ENCODE data around the gene PKNOX2. TPM values are rescaled to one million over a fixed set of nuclear protein-coding genes. Genes with fewer than 3 reads are reported as not detected.

PKNOX2 gene
- total RNA-seq, 1 donor from 2014 or later = 7.6 TPM

DNA sequence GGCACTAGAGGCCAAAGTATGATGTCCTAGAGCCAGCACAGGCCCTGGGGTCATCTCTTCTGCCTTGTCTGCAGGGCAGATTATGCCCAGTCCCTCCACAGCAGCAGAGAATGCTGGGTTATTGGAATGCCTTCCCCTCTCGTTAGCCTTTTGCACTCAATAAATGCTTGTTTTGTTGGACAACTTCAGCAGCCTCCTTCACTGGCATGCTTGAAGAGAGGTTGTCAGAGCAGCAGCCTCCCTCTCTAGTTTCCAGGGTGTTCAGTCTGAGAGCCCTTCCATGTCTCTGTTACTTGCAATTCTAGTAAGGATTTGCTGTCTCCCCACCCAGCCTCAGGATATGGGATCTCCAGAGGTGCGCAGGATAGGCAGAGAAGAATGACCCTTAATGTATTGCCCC is 82.9 kb downstream of the PKNOX2 start:
- intact Hi-C loops (cut with micrococcal nuclease) = no loop called here
- DNase-seq (no peak), ATAC-seq (no peak)

DNA sequence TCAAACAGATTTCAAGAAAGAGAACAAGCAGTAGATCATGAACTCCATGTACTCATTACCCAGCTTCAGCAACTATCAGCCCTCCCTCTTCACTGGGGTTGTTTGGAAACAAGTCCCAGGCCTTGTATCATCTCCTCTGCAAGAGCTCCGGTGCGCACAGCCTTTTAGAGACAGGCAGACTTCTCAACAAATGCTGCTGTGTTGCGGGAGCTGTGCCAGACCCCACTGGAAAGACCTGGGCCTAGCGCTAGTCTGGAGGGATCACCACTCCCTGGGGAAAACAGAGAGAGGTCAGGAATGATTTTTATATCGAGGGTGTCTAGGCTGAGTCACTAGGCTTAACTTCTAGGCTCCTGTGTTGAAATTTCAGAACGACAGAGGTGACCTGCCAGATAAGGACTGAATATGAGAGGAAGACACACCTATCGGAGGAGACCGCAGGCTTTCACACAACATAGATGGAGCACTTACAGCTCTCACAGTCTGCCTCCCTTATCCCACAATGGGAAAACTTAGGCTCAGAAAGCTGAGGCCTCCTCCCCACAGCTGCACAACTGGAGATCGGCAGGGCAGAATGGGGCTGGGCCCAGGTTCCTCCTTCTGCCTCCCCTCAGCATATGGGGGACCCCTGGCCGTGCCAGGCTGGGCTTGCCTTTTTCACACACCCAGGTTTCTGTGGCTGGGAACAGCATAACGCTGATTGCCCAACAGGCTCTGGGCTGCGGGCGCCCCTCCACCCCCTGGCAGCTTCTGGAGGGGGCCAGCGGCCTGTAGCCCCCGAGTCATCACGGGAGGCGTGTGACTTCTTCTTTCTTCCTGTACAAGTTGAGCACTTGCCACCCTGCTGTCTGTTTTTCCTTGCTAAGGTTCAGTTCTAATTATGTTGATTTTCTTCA is 86.0 kb downstream of the PKNOX2 start:
- no peak for ATAC-seq
- no peak for DNase-seq
- intact Hi-C loops (cut with micrococcal nuclease) = no loop called here

DNA sequence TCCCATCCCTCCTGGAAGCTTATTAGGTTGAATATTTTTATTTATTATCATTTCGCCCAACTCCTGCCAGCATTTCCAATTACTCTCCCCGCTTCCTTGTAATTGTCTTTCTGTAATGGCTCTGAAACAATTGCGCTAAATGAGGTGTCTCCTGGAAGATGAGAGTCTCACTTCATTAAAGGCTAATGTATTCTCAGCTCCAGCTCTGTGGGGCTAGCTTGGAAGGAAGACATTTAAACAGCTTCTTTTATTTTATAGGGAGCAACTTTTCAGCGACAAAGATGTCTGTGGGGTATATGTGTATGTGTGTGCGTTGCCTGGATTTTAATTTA is 86.6 kb downstream of the PKNOX2 start:
- intact Hi-C loops (cut with micrococcal nuclease) = no loop called here
- no peak for DNase-seq
- no peak for ATAC-seq

- ATAC-seq = no peak
- DNase-seq = no peak
- intact Hi-C loops (cut with micrococcal nuclease) = no loop called here
These were observed 87.4 kb downstream of the PKNOX2 start for GRCh38 chr11:125251956-125252355.

DNA sequence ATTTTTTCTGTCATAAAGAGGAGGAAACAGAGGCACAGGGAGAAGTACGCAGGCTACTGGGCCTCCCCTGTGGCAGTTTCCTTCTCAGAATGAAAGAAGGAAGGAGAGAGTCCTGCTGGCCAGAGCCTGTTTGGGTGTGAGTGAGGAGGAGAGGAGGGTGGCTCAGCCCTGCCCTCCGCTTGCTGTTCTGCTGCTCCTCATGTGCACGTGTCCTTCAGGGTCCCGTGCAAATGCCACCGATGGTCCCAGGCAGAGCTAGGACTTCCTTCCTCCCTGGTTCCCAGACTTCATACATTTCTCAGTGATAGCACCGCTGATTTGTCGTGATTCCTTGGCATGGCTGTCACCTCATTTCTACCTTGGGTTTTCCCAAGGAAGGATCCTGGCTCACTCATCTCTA is 88.7 kb downstream of the PKNOX2 start:
- intact Hi-C loops (cut with micrococcal nuclease) = no loop called here
- DNase-seq (no peak), ATAC-seq (peak; percentile 73)

DNA sequence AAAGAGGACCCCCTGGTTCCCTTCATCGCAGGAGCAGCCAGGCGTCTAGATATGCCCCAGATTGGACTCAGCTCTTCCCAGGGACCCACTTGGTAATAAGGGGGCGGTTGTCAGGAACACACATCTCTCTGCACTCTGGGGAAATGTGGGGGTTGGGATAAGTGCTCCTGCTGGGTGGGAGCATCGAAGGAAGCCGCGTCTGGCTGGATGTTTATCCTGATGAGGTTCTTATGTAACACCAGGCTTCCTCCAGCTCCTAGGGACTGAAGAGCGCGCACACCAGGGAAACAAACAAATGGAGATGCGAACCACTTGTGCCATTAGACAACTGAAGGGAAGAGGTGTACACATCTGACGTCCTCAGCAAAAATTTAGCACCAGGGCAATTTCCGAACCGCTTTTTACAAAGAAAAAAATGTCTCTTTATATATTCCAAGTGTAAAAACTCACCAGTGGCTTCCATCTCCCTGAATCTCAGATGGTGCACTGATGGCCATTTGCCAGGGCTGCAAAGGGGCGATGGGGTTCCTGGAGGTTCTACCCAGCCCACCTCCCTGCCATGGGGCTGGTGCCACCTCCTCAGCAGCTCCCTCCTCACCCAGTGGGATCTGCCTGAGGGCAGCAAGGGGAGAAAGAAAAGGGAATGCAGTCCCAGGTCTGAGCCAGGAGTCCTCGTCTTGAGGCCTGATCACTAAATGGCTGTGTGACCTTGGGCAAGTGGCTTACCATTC is 89.4 kb downstream of the PKNOX2 start:
- peak; percentile 78 for ATAC-seq
- intact Hi-C loops (cut with micrococcal nuclease) = no loop called here
- no peak for DNase-seq

DNA sequence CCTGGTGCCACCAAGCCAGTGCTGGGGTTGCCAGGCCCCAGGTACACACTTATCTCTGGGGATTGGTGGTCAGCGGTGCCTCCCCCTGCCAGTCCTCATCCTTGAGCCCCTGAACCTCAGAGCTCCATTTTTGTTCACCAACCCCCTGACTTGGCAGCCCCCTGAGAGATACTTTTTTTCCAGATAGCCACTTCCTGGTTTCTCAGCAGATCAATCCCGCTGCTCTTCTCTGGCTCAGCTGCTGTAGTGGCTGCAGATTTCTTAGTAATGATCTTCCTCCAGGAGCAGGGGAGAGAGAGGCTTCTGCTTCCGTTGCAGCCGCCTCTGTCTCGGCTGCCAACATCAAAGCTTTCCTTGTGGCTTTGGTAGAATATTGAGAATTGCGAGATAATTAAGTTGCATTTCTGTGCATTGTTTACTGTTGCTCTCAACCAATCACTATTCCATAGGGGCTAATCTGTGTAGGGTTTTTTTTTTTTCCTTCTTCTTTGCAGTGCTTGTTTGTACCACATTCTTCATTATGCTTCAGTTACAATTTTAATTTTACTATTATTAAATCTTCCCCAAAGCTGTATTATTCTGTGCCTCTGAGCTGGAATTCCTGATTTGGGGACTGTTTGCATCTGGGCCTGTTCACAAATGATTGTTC is 92.1 kb downstream of the PKNOX2 start:
- intact Hi-C loops (cut with micrococcal nuclease) = no loop called here
- no peak for ATAC-seq

DNA sequence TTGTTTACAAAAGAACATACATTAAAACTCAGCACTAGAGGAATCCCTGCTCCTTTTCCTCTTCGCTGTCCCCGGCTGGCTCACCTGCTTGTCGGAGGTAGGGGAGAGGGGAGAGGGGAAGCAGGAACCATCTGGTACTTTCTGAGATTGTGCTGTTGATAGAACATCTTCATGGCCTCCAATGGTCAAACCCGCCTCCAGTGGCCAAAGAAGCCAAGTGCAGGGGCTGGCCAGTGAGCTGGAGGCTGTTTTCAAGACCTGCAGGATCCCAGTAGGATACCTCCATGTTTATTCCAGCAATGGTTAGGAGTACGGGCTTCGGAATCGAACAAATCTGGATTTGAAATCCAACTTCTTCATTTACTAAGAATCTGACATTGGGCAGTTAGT is 92.6 kb downstream of the PKNOX2 start:
- intact Hi-C loops (cut with micrococcal nuclease) = no loop called here
- ATAC-seq (no peak), DNase-seq (no peak)

More for the DNA sequence above, 92.1 kb downstream of the PKNOX2 start:
- no peak for DNase-seq

DNA sequence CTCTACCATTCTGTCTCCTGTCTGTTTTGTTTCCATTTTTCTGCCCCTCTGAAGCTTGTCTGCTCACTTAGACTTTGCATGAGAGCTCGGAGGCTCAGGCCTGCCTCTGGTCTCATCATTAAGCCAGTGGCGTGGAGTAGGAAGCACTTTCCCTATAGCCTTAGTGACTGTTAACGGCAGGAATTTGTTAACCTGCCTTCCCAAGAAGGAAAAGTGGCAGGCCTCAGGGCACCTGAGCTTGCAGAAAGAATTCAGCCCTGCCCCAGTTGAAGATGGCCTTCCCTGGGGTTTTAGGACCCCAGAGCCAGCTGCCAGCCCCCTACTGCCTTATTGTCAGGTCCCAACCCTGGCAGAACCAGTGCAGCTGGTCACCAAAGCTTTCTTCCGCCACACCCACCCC is 93.2 kb downstream of the PKNOX2 start:
- no peak for ATAC-seq
- intact Hi-C loops (cut with micrococcal nuclease) = no loop called here
- DNase-seq = no peak

GRCh38 chr11:125258291-125259032 is 93.9 kb downstream of the PKNOX2 start:
- intact Hi-C loops (cut with micrococcal nuclease) = no loop called here
- ATAC-seq (no peak), DNase-seq (no peak)

DNA sequence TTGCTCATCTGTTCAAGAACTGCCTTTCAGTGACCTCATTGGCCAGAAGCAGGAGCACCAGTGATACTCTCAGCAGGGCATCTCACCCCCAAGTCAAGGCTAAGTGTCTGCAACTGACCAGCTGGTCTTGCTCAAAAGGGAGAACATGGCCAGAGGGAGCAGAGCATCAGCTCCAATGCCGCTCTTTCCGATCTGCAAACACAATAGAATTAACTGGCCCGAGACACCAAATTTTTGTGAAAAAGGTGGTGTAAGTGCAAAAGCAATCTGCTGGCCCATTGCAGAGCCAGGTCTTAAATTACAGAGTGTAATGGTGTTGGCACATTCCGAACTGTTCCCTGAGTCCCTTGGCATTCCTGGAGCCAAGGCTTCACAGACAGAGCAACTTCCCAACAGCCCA is 97.0 kb downstream of the PKNOX2 start:
- intact Hi-C loops (cut with micrococcal nuclease) = no loop called here
- no peak for ATAC-seq
- no peak for DNase-seq

DNA sequence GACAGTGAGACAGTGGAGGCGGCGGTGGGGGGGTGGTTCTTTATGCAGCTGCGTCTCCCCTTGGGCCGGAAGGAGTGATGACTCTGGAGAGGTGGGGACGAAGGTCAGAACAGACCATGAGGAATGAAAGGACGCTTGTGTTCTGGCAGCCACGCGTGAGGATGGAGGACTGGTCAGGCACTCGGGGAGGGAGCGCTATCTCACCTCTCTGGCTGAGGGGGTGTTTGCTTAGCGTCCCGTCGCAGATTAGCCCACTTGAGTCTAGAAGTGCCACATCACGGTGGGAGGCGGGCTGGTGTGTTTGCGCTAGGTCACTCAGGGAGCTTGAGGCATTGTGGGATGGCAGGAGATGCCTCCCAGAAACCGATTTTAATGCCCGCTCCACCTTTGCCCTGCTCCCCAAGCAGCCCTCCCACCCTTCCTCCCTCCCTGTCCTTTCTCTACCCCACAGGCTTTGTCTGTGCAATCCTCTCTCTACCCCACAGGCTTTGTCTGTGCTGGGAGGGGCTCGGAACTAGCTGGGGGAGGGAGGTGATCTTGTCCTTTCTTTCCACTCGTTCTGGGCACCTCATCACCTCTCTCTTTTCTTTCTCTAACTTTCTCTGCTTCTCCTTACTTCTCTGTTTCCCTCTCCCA is 97.8 kb downstream of the PKNOX2 start:
- DNase-seq = no peak
- intact Hi-C loops (cut with micrococcal nuclease) = no loop called here

GRCh38 chr11:125262830-125263218 is 98.3 kb downstream of the PKNOX2 start:
- peak; percentile 62 for ATAC-seq
- intact Hi-C loops (cut with micrococcal nuclease) = no loop called here
- peak; percentile 45 for DNase-seq

More for the DNA sequence above, 97.8 kb downstream of the PKNOX2 start:
- ATAC-seq = peak; percentile 5

DNA sequence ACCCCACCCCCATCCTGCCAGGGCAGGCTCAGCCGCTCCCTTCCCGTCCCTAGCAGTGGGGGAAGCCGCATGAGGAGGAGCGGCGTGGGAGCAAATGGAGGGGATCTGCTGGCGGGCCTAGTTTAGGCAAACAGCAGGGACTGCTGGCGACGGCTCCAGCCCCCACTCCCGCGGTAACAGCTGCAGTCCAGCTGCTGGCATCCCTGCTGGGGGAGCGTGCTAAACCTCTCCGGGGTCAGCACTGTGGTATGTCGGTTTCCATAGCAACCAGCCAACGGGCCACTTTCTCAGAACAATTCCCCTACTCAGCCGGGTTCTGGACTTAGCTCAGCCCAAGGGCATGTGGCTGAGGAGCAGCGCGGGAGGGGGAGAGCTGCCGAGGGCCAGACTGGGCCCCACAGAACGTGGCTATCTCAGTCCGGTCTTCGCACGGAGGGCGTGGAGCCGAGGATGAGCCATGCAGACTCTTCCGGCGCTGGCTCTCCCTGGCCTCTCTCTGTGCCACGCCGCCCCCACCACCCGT is 98.8 kb downstream of the PKNOX2 start:
- intact Hi-C loops (cut with micrococcal nuclease) = no loop called here
- peak; percentile 89 for DNase-seq
- ATAC-seq = peak; percentile 92

GRCh38 chr11:125264100-125265022 is 99.8 kb downstream of the PKNOX2 start:
- ATAC-seq = no peak
- intact Hi-C loops (cut with micrococcal nuclease) = no loop called here

DNA sequence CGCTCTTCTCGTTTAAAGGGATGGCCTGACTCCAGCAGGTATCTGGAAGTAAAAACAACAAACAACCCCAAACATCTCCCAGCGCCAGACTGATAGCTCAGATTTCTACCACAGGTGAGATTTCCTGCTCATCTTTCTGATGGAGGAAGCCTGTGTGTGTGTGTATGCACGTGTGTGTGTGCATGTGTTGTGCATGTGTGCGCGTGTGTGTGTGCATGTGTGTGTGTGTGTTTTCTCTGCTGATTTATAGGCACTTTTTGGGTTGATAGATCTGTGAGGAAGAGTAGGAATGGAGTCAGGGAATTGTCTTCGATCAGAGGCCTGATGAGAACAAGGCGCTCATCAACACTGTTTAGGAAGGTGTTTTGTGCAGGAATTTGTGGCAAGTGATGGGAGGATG is 103.0 kb downstream of the PKNOX2 start:
- ATAC-seq (no peak), DNase-seq (no peak)
- intact Hi-C loops (cut with micrococcal nuclease) = no loop called here

More at GRCh38 chr11:125264100-125265022, 99.8 kb downstream of the PKNOX2 start:
- no peak for DNase-seq

DNA sequence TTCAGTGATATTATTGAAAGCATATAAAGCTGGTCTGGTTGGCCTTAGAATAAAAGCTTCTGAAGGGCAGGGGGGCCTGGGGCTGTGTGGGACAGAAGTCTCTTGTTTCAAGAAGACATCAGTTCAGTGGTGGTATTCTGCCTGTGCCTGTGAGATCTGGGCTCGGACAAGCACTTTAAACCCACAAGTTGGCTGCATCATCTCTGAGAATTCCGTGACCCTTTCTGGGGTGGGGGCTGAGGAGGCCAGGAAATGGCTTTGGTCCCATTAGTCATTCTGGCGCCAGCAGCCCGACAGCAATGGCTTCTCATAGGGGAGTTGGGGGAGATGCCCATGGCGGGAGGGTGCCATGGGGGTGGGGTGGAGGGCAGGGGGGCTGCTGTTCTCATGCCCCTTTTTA is 104.1 kb downstream of the PKNOX2 start:
- no peak for ATAC-seq
- intact Hi-C loops (cut with micrococcal nuclease) = no loop called here
- no peak for DNase-seq

GRCh38 chr11:125270106-125270505 is 105.6 kb downstream of the PKNOX2 start:
- DNase-seq (no peak), ATAC-seq (no peak)
- intact Hi-C loops (cut with micrococcal nuclease) = no loop called here

All from left ventricle myocardium superior (tissue), 1 donor.